ENCODE data around the gene LRCH3.

The LRCH3 gene

DNA sequence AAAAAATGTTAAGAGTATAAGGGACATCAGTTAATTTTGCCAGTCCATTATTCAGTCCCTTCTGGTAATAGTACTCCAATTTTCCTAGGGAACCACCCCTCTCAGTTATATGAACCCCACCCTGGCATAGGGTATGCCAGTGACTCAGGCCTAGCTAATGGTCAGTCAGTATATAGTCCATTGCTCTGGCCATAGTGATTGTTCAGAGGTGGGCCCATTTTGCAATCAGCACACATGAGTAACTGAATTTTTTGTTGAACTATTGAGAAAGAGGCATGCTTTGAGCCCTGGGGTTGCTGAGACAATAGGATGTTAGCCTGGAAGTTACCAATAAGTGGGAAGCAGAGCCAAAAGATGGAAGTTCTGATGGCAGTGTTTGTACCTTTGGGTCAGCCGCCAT, 4.1 kb downstream of the LRCH3 start:
- no peak overlapping the region for H3K27ac ChIP-seq (ENCODE audit: low read length)
- peaks cover 5% of the 10 kb centered on the region for H3K4me1 ChIP-seq (ENCODE audit: low read length)
- H3K4me2 ChIP-seq (ENCODE audit: low read depth, low read length) = no peak overlapping the region
- H3K9me3 ChIP-seq (replicated peaks; ENCODE audit: insufficient read depth, low read length) = no peaks in the 10 kb centered on the region
- no peak overlapping the region for H3K4me3 ChIP-seq (ENCODE audit: low read length)
- peaks cover 16% of the 10 kb centered on the region for H3F3A ChIP-seq (ENCODE audit: insufficient read depth, low read length)
- no peak overlapping the region for H3K9ac ChIP-seq (ENCODE audit: low read length)
- H3K27me3 ChIP-seq (replicated peaks; ENCODE audit: insufficient read depth, low read length) = no peaks in the 10 kb centered on the region
- no peaks in the 10 kb centered on the region for H4K20me1 ChIP-seq (ENCODE audit: insufficient read depth, low read length)
- no peak for DNase-seq
- H3K9me2 ChIP-seq (replicated peaks; ENCODE audit: insufficient read depth, low read length) = no peaks in the 10 kb centered on the region
- H3K79me2 ChIP-seq (ENCODE audit: low read length) = peaks cover 85% of the 10 kb centered on the region
- no peak overlapping the region for H2AFZ ChIP-seq (ENCODE audit: low read length)
- TF ChIP-seq EZH2 (optimal IDR thresholded peaks at IDR 0.05; ENCODE audit: low read depth, low read length) = no peak
- TF ChIP-seq, protein P1, sequence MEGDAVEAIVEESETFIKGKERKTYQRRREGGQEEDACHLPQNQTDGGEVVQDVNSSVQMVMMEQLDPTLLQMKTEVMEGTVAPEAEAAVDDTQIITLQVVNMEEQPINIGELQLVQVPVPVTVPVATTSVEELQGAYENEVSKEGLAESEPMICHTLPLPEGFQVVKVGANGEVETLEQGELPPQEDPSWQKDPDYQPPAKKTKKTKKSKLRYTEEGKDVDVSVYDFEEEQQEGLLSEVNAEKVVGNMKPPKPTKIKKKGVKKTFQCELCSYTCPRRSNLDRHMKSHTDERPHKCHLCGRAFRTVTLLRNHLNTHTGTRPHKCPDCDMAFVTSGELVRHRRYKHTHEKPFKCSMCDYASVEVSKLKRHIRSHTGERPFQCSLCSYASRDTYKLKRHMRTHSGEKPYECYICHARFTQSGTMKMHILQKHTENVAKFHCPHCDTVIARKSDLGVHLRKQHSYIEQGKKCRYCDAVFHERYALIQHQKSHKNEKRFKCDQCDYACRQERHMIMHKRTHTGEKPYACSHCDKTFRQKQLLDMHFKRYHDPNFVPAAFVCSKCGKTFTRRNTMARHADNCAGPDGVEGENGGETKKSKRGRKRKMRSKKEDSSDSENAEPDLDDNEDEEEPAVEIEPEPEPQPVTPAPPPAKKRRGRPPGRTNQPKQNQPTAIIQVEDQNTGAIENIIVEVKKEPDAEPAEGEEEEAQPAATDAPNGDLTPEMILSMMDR (IDR thresholded peaks at IDR 0.05; ENCODE audit: low read length) = no peak
- TF ChIP-seq EZH2phosphoT487 (IDR thresholded peaks at IDR 0.05; ENCODE audit: low read length) = no peak
- no peaks in the 10 kb centered on the region for H3K36me3 ChIP-seq (replicated peaks; ENCODE audit: insufficient read depth, low read length)

DNA sequence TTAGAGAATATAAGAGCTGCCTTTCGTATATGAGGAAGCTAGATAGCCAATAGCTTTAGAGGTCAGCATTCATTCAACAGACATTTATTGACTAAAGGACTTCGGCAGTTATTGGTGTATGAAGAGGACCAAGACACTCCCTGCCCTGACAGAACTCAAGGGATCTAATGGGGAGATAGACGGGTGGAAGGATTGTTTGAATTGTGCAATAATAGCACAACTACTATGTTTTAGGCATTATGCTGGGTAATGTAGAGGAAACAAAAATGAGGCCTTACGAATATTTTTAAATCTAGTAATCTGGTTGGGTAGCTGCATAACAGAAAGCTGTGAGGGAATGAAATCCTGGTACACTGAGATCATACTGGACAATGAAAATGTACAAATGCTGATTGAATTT, 5.0 kb downstream of the LRCH3 start:
- H2AFZ ChIP-seq (ENCODE audit: low read length) = no peak overlapping the region
- peaks cover 11% of the 10 kb centered on the region for H3F3A ChIP-seq (ENCODE audit: insufficient read depth, low read length)
- H3K4me2 ChIP-seq (ENCODE audit: low read depth, low read length) = no peak overlapping the region
- H3K9me3 ChIP-seq (replicated peaks; ENCODE audit: insufficient read depth, low read length) = no peaks in the 10 kb centered on the region
- H3K79me2 ChIP-seq (ENCODE audit: low read length) = peaks cover 89% of the 10 kb centered on the region
- H3K9me2 ChIP-seq (replicated peaks; ENCODE audit: insufficient read depth, low read length) = no peaks in the 10 kb centered on the region
- H3K4me1 ChIP-seq (ENCODE audit: low read length) = peaks cover 8% of the 10 kb centered on the region
- H3K4me3 ChIP-seq (ENCODE audit: low read length) = no peak overlapping the region
- no peak for DNase-seq
- no peak for TF ChIP-seq EZH2 (optimal IDR thresholded peaks at IDR 0.05; ENCODE audit: low read depth, low read length)
- H3K27me3 ChIP-seq (replicated peaks; ENCODE audit: insufficient read depth, low read length) = no peaks in the 10 kb centered on the region
- H3K9ac ChIP-seq (ENCODE audit: low read length) = no peak overlapping the region
- no peaks in the 10 kb centered on the region for H4K20me1 ChIP-seq (ENCODE audit: insufficient read depth, low read length)
- H3K27ac ChIP-seq (ENCODE audit: low read length) = no peak overlapping the region
- H3K36me3 ChIP-seq (replicated peaks; ENCODE audit: insufficient read depth, low read length) = no peaks in the 10 kb centered on the region

DNA sequence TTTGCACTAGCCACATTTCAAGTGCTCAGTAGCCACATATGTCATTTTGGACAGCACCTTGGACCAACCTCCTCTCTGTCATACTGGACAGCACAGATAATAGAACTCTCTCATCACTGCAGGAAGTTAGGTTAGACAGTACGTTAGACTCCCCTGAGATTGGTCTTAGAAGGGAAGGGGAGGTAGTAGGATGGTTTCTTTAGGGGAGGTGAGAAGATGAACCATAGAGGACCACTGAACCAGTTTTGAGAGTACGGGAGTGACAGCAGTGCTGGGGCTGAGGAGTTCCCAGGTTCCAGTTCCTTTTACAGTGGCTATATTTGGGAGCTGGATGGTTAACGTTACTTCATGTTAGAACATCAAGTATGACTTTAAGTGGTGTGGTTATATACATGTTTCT, 7.8 kb downstream of the LRCH3 start:
- DNase-seq = no peak
- H3K27me3 ChIP-seq (replicated peaks; ENCODE audit: insufficient read depth, low read length) = no peaks in the 10 kb centered on the region
- H2AFZ ChIP-seq (ENCODE audit: low read length) = no peak overlapping the region
- peaks cover 30% of the 10 kb centered on the region for H3K4me1 ChIP-seq (ENCODE audit: low read length)
- no peak overlapping the region for H3K9ac ChIP-seq (ENCODE audit: low read length)
- H3K9me3 ChIP-seq (replicated peaks; ENCODE audit: insufficient read depth, low read length) = no peaks in the 10 kb centered on the region
- H3K4me2 ChIP-seq (ENCODE audit: low read depth, low read length) = no peak overlapping the region
- peaks cover 13% of the 10 kb centered on the region for H3F3A ChIP-seq (ENCODE audit: insufficient read depth, low read length)
- H3K9me2 ChIP-seq (replicated peaks; ENCODE audit: insufficient read depth, low read length) = no peaks in the 10 kb centered on the region
- TF ChIP-seq EZH2 (optimal IDR thresholded peaks at IDR 0.05; ENCODE audit: low read depth, low read length) = no peak
- TF ChIP-seq, protein P1 (IDR thresholded peaks at IDR 0.05; ENCODE audit: low read length) = no peak
- TF ChIP-seq EZH2phosphoT487 (IDR thresholded peaks at IDR 0.05; ENCODE audit: low read length) = no peak
- H3K27ac ChIP-seq (ENCODE audit: low read length) = no peak overlapping the region
- H3K36me3 ChIP-seq (replicated peaks; ENCODE audit: insufficient read depth, low read length) = no peaks in the 10 kb centered on the region
- H4K20me1 ChIP-seq (ENCODE audit: insufficient read depth, low read length) = no peaks in the 10 kb centered on the region
- H3K4me3 ChIP-seq (ENCODE audit: low read length) = no peak overlapping the region
- H3K79me2 ChIP-seq (ENCODE audit: low read length) = peaks cover 85% of the 10 kb centered on the region

DNA sequence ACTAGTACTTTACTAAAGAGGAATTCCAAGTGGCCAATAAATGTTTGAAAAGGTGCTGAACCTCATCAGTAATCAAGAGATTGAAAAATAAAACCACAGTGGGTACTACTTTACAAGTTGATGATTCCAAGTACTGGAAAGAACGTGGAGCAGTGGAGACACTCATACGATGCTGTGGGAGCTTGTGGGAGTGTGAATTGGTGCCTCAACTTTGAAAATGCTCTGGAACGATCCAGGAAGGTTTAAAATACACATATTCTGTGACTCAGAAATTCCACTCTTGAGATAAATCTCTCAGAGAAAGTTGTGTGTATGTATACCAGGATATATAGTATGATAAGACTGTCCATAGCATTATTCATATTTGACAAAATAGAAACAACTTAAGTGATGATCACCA, 9.3 kb downstream of the LRCH3 start:
- DNase-seq = no peak
- H3K27ac ChIP-seq (ENCODE audit: low read length) = no peak overlapping the region
- no peak overlapping the region for H2AFZ ChIP-seq (ENCODE audit: low read length)
- TF ChIP-seq, protein P1 (IDR thresholded peaks at IDR 0.05; ENCODE audit: low read length) = no peak
- TF ChIP-seq EZH2phosphoT487 (IDR thresholded peaks at IDR 0.05; ENCODE audit: low read length) (no peak), EZH2 (optimal IDR thresholded peaks at IDR 0.05; ENCODE audit: low read depth, low read length) (no peak)
- no peak overlapping the region for H3K4me3 ChIP-seq (ENCODE audit: low read length)
- no peaks in the 10 kb centered on the region for H3K9me3 ChIP-seq (replicated peaks; ENCODE audit: insufficient read depth, low read length)
- H3K4me1 ChIP-seq (ENCODE audit: low read length) = peaks cover 30% of the 10 kb centered on the region
- H3K4me2 ChIP-seq (ENCODE audit: low read depth, low read length) = no peak overlapping the region
- peaks cover 79% of the 10 kb centered on the region for H3K79me2 ChIP-seq (ENCODE audit: low read length)
- no peak overlapping the region for H3K9ac ChIP-seq (ENCODE audit: low read length)
- no peaks in the 10 kb centered on the region for H3K9me2 ChIP-seq (replicated peaks; ENCODE audit: insufficient read depth, low read length)
- H3K27me3 ChIP-seq (replicated peaks; ENCODE audit: insufficient read depth, low read length) = no peaks in the 10 kb centered on the region
- peaks cover 13% of the 10 kb centered on the region for H3F3A ChIP-seq (ENCODE audit: insufficient read depth, low read length)
- H4K20me1 ChIP-seq (ENCODE audit: insufficient read depth, low read length) = no peaks in the 10 kb centered on the region
- no peaks in the 10 kb centered on the region for H3K36me3 ChIP-seq (replicated peaks; ENCODE audit: insufficient read depth, low read length)
